DOHH2 (cell line): ENCODE measurements around the gene CGNL1.

Source experiments
- CTCF ChIP-seq: fragments of 200-600 bp; sonication (generic); IDR thresholded peaks from one replicate; pipeline ENCODE4 v1.5.1; 2014; ENCODE audit warnings: antibody characterized with exemption, mild to moderate bottlenecking, low read depth, low read length; ENCODE audit not compliant: poor library complexity, severe bottlenecking
- EZH2phosphoT487 ChIP-seq: fragments of 200-600 bp; sonication (generic); IDR thresholded peaks from 2 replicates; pipeline ENCODE4 v1.6.1; 2017; ENCODE audit warnings: borderline replicate concordance, mild to moderate bottlenecking, antibody characterized with exemption, low read length, moderate library complexity, mixed read lengths

DNA sequence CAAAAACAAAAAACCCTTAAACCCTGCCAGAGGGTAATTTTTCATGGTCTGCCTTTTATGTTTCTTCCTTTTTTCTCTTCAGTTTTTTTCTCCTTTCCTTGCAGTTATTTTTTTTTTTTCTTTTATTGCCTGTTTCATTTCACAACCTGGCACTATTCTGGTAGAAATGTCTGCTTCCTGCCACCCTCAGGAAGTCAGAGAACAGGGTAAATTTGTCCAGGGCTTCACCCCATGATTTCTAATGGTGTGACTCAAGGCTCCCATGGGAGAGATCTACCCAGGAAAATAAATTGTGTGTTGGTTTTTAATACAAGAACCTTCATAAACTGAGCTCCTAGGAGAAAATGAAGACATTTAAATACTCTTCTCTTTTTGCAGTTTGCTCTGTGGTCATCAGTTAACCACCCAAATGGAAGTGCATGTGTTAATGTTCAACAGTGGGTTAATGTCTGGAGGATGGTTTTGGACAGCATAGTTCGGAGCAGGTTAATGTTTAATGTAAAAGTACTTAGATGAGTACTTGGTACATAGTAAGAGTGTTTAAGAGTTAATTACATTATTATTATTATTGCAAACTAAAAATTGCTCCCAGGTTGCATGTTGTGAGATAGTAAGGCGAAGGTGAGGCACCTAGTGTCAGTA is 45.9 kb downstream of the CGNL1 start:
- TF ChIP-seq CTCF = no peak
- no peak for TF ChIP-seq EZH2phosphoT487
